HCT116 (cell line): Measurements from ENCODE around the gene PIP4P1. TPM values are rescaled to one million over a fixed set of nuclear protein-coding genes. Genes with fewer than 3 reads are reported as not detected.

Source experiments
- ATAC-seq: fragments of 200-7000 bp; cut with Tn5 transposase; 2 replicates; pipeline ENCODE4 v1.9.1; 2020; ENCODE audit warnings: mild to moderate bottlenecking, moderate library complexity
- BruUV-seq: library from RNA; stranded (reverse); fragments of 400-500 nt; replicated peaks from 2 replicates; lab custom pipeline; 2021; lab: Mats Ljungman, UMichigan
- CTCF ChIA-PET: fragments of 300-600 bp; sonication (Branson Sonifier 250); formaldehyde crosslinking; loops from one replicate; lab custom pipeline; 2021; ENCODE audit warnings: antibody characterized with exemption; lab: Charles Lee
- POLR2A ChIA-PET: fragments of 300-600, 350-600 bp; sonication (Branson Sonifier 250); formaldehyde crosslinking; loops from one replicate; lab custom pipeline; 2021; ENCODE audit warnings: antibody characterized with exemption; lab: Charles Lee
- RAD21 ChIA-PET, 2 experiments: fragments of 300-600 bp; sonication (Branson Sonifier 250); formaldehyde crosslinking; loops; one replicate each; lab custom pipeline; 2023; ENCODE audit warnings: low total read pairs in 2 of 2; ENCODE audit not compliant: uncharacterized antibody in 2 of 2, unreplicated experiment in 2 of 2, low non-redundant PET in 1 of 2; lab: Charles Lee
- DNase-seq: peaks from one replicate; pipeline ENCODE4 v3.0.0-alpha.2; 2010; ENCODE audit warnings: low read depth, low spot score
- H2AFZ ChIP-seq: fragments of 200-600 bp; shearing (Covaris generic), sonication (generic); 2 replicates; pipeline ENCODE4 v1.6.1; 2017; ENCODE audit warnings: low read depth, mixed run types, mixed read lengths, antibody characterized with exemption, low read length; ENCODE audit not compliant: poor library complexity, severe bottlenecking
- H3K27ac ChIP-seq: 2 replicates; pipeline ENCODE4 v1.5.1; 2012; ENCODE audit warnings: low read depth, low read length
- H3K27me3 ChIP-seq: fragments of 200-600 bp; sonication (generic); 2 replicates; pipeline ENCODE4 v1.6.1; 2016; ENCODE audit warnings: mixed run types, low read length, mixed read lengths; ENCODE audit not compliant: insufficient read depth
- H3K36me3 ChIP-seq, 2 experiments: fragments of 200-500 bp in 1 of 2; fragments of 200-600 bp in 1 of 2; sonication (Bioruptor generic) in 1 of 2; sonication (generic) in 1 of 2; 2 replicates each; pipeline versions ENCODE4 v1.5.1 to v1.6.1; 2014 to 2016; ENCODE audit warnings: low read length in 2 of 2, inconsistent platforms in 1 of 2, mixed read lengths in 1 of 2, mixed run types in 1 of 2; ENCODE audit not compliant: insufficient read depth in 2 of 2, control insufficient read depth in 1 of 2
- H3K4me1 ChIP-seq, 2 experiments: fragments of 200-600 bp in 1 of 2; sonication (generic) in 1 of 2; 2 replicates each; pipeline versions ENCODE4 v1.5.1 to v1.6.1; 2012 to 2017; ENCODE audit warnings: low read length in 2 of 2, inconsistent platforms in 1 of 2, mild to moderate bottlenecking in 1 of 2, mixed read lengths in 1 of 2, mixed run types in 1 of 2, moderate library complexity in 1 of 2; ENCODE audit not compliant: insufficient read depth in 2 of 2, control insufficient read depth in 1 of 2
- H3K4me2 ChIP-seq: fragments of 200-600 bp; sonication (generic); 2 replicates; pipeline ENCODE4 v1.6.1; 2017; ENCODE audit warnings: mixed run types, low read length, mixed read lengths
- H3K4me3 ChIP-seq, 2 experiments: fragments of 200-600 bp in 1 of 2; sonication (generic) in 1 of 2; replicated peaks in 1 of 2; 2 replicates each; pipeline ENCODE4 v1.5.1; 2011 to 2016; ENCODE audit warnings: low read length in 2 of 2, control low read depth in 1 of 2, low read depth in 1 of 2, mild to moderate bottlenecking in 1 of 2, mixed read lengths in 1 of 2, mixed run types in 1 of 2
- H3K79me2 ChIP-seq: fragments of 200-600 bp; sonication (generic); 2 replicates; pipeline ENCODE4 v1.6.1; 2017; ENCODE audit warnings: mild to moderate bottlenecking, mixed run types, low read length, moderate library complexity, mixed read lengths; ENCODE audit not compliant: insufficient read depth
- H3K9ac ChIP-seq: fragments of 200-600 bp; sonication (generic); 2 replicates; pipeline ENCODE4 v1.6.1; 2016; ENCODE audit warnings: low read length, mixed read lengths
- H3K9me2 ChIP-seq: fragments of 200-600 bp; sonication (generic), shearing (Covaris generic); 2 replicates; pipeline ENCODE4 v1.6.1; 2017; ENCODE audit warnings: mixed run types, mild to moderate bottlenecking, moderate library complexity; ENCODE audit not compliant: insufficient read depth
- H3K9me3 ChIP-seq, 2 experiments: fragments of 200-500 bp in 1 of 2; fragments of 200-600 bp in 1 of 2; sonication (Bioruptor generic) in 1 of 2; sonication (generic) in 1 of 2; 2 replicates each; pipeline ENCODE4 v1.6.1; 2014 to 2017; ENCODE audit warnings: low read length in 2 of 2, mixed read lengths in 2 of 2, inconsistent platforms in 1 of 2, low read depth in 1 of 2, mild to moderate bottlenecking in 1 of 2, mixed run types in 1 of 2, moderate library complexity in 1 of 2; ENCODE audit not compliant: control insufficient read depth in 1 of 2, insufficient read depth in 1 of 2
- H4K20me1 ChIP-seq: fragments of 200-600 bp; sonication (generic), shearing (Covaris generic); 2 replicates; pipeline ENCODE4 v1.6.1; 2017; ENCODE audit warnings: mixed run types, mild to moderate bottlenecking, moderate library complexity; ENCODE audit not compliant: insufficient read depth
- CBX3 ChIP-seq: IDR thresholded peaks from 2 replicates; pipeline ENCODE4 v1.6.1; 2012; ENCODE audit warnings: low read depth
- CEBPB ChIP-seq: IDR thresholded peaks from 2 replicates; pipeline ENCODE4 v1.6.1; 2012; ENCODE audit warnings: low read depth
- EZH2phosphoT487 ChIP-seq: fragments of 200-600 bp; IDR thresholded peaks from 2 replicates; pipeline ENCODE4 v1.6.1; 2018; ENCODE audit warnings: antibody characterized with exemption, borderline replicate concordance
- FOSL1 ChIP-seq: IDR thresholded peaks from 2 replicates; pipeline ENCODE4 v1.6.1; 2012; ENCODE audit warnings: low read depth
- JUND ChIP-seq: IDR thresholded peaks from 2 replicates; pipeline ENCODE4 v1.6.1; 2012
- POLR2A ChIP-seq: IDR thresholded peaks from 2 replicates; pipeline ENCODE4 v1.7.0; 2011; ENCODE audit warnings: borderline replicate concordance; ENCODE audit not compliant: insufficient read depth, insufficient read length; ENCODE audit errors: extremely low read depth
- POLR2AphosphoS5 ChIP-seq: IDR thresholded peaks from 2 replicates; pipeline ENCODE4 v1.6.1; 2011; ENCODE audit warnings: mild to moderate bottlenecking, low read depth, low read length, moderate library complexity
- SIN3A ChIP-seq: IDR thresholded peaks from 2 replicates; pipeline ENCODE4 v1.6.1; 2012; ENCODE audit warnings: low read depth
- SP1 ChIP-seq: IDR thresholded peaks from 2 replicates; pipeline ENCODE4 v1.6.1; 2012; ENCODE audit warnings: low read depth
- YY1 ChIP-seq: IDR thresholded peaks from 2 replicates; pipeline ENCODE4 v1.6.1; 2011; ENCODE audit warnings: low read length, low read depth, moderate library complexity, mild to moderate bottlenecking; ENCODE audit not compliant: insufficient replicate concordance; ENCODE audit errors: extremely low read depth
- ZFX ChIP-seq: fragments of 450-650 bp; IDR thresholded peaks from 2 replicates; pipeline ENCODE4 v1.6.1; 2017
- intact Hi-C: fragments of 100-400 bp; cut with micrococcal nuclease; formaldehyde crosslinking; loops from 2 replicates; pipeline ENCODE4 v1.10.0; 2022
- total RNA-seq: library from RNA; stranded (reverse); gene quantifications from one replicate; pipeline ENCODE4 v1.2.1, GENCODE V29; 2021; ENCODE audit not compliant: unreplicated experiment
- TF ChIP-seq, protein P1 (sequence below): IDR thresholded peaks from 2 replicates; pipeline ENCODE4 v1.6.1; 2012
- TF ChIP-seq, protein P2 (sequence below): IDR thresholded peaks from 2 replicates; pipeline ENCODE4 v1.6.1; 2011; ENCODE audit warnings: mild to moderate bottlenecking, low read length, moderate library complexity; ENCODE audit not compliant: insufficient replicate concordance; ENCODE audit errors: extremely low read depth
- TF ChIP-seq, protein P3 (sequence below): IDR thresholded peaks from 2 replicates; pipeline ENCODE4 v1.6.1; 2012

The PIP4P1 gene
- total RNA-seq, 1 experiment from 2014 or later = 35.4 TPM

DNA sequence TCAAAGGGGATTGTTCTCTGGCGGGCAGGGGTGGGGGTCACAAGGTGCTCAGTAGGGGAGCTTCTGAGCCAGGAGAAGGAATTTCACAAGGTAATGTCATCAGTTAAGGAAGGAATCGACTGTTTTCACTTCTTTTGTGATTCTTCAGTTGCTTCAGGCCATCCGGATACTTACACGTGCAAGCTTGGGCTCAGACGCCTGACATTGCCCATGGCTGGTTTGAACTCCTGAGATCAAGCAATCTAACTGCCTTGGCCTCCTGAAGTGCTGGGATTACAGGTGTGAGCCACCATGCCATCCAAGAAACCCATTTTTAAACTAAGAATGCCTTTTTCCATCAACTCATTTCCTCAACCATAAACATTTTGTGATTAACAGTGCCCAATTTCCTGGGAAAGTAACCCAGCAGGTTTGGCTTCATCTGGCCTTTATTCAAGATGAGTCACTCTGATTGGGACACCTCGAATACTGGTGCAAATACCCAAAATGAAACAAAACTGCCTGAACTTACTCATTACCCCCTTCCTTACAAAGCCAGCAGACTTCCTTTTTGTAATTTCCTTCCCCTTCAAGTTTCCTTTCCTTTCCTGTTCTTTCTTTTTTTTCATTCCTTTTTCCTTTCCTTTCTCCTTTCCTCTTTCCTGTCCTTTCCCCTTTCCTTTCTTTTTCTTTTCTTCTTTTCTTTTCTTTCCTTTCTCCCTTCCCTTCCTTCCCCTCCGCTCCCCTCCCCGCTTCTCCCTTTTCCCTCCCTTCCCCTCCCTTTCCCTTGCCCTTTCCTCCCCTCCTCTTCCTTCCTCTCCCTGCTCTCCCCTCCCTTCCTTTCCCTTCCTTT is 33.9 kb upstream of the PIP4P1 start:
- ATAC-seq (0 out of 2 replicates have a peak, but pooled peaks have one; percentile 26), DNase-seq (peak; percentile 22)
- no TSS peak for BruUV-seq
- Histone ChIP-seq H3K27me3 (no peaks in the 10 kb centered on the region), H3K36me3 (no peaks in the 10 kb centered on the region), H3K4me3 (no peak overlapping the region), H3K9me3 (no peaks in the 10 kb centered on the region), H3K9ac (no peak overlapping the region), H3K79me2 (no peaks in the 10 kb centered on the region), H3K27ac (peak overlapping the region; percentile 59), H3K9me2 (no peaks in the 10 kb centered on the region), H2AFZ (no peak overlapping the region), H3K4me2 (peak overlapping the region; percentile 46), H3K4me1 (peaks cover 21 to 54% of the 10 kb centered on the region in 2 experiments), H4K20me1 (no peaks in the 10 kb centered on the region)
- TF ChIP-seq CEBPB (peak; percentile 73), ZFX (no peak), CBX3 (peak; percentile 66; the same call in 1 of the 2 replicates), FOSL1 (peak; percentile 58; the same call in 1 of the 2 replicates), JUND (peak; percentile 70; the same call in 1 of the 2 replicates), POLR2AphosphoS5 (no peak), SP1 (peak; percentile 62; the same call in 1 of the 2 replicates)
- ChIA-PET POLR2A (interaction anchor here (0.7 kb wide), 1 partner anchor 152 kb away, joined by 4 read pairs; the partner anchor contains the start of gene PARP2), RAD21 (no interaction called here), CTCF (no interaction called here)
- intact Hi-C loops = no loop called here

DNA sequence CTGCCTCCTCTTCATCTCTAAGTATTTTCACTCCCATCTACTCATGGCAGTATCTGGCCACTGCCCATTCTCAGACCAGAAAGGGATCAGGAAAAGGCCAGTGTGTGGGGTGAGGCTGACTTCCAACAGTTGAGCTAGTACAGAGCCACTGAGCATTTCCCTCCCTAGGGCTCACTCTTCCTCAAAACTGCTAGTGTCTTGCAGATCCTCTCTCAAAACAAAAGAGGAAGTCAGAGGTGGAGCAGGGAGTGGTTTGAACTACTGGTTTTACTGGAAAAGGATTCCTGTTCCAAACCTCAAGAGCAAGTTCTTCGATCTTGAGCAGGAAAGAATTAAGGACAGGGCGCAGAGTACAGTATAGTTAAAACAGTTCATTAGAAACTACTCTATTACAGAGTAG is 32.4 kb upstream of the PIP4P1 start:
- ATAC-seq = no peak
- Histone ChIP-seq H2AFZ (no peak overlapping the region), H3K27me3 (no peaks in the 10 kb centered on the region)
- no peak for TF ChIP-seq YY1
- TF ChIP-seq EZH2phosphoT487 = no peak
- no peak for TF ChIP-seq SIN3A
- TF ChIP-seq, protein P1, sequence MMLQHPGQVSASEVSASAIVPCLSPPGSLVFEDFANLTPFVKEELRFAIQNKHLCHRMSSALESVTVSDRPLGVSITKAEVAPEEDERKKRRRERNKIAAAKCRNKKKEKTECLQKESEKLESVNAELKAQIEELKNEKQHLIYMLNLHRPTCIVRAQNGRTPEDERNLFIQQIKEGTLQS = no peak
- no peak for TF ChIP-seq ZFX
- TF ChIP-seq POLR2A = no peak
- TF ChIP-seq, protein P2, sequence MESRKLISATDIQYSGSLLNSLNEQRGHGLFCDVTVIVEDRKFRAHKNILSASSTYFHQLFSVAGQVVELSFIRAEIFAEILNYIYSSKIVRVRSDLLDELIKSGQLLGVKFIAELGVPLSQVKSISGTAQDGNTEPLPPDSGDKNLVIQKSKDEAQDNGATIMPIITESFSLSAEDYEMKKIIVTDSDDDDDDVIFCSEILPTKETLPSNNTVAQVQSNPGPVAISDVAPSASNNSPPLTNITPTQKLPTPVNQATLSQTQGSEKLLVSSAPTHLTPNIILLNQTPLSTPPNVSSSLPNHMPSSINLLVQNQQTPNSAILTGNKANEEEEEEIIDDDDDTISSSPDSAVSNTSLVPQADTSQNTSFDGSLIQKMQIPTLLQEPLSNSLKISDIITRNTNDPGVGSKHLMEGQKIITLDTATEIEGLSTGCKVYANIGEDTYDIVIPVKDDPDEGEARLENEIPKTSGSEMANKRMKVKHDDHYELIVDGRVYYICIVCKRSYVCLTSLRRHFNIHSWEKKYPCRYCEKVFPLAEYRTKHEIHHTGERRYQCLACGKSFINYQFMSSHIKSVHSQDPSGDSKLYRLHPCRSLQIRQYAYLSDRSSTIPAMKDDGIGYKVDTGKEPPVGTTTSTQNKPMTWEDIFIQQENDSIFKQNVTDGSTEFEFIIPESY = no peak
- TF ChIP-seq, protein P3, sequence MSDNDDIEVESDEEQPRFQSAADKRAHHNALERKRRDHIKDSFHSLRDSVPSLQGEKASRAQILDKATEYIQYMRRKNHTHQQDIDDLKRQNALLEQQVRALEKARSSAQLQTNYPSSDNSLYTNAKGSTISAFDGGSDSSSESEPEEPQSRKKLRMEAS = no peak
- no peak for TF ChIP-seq FOSL1

More for the DNA sequence above, 32.4 kb upstream of the PIP4P1 start:
- BruUV-seq = no TSS peak
- Histone ChIP-seq H3K36me3 (no peaks in the 10 kb centered on the region), H3K4me2 (no peak overlapping the region), H3K79me2 (no peaks in the 10 kb centered on the region), H4K20me1 (no peaks in the 10 kb centered on the region), H3K4me1 (peaks cover 18 to 53% of the 10 kb centered on the region in 2 experiments), H3K27ac (no peak overlapping the region), H3K9me3 (no peaks in the 10 kb centered on the region), H3K4me3 (no peak overlapping the region), H3K9ac (no peak overlapping the region), H3K9me2 (no peaks in the 10 kb centered on the region)
- ChIA-PET POLR2A (no interaction called here), CTCF (interaction anchor here (1.3 kb wide), 1 partner anchor 119 kb away, joined by 3 read pairs; no protein-coding TSS in a partner anchor), RAD21 (no interaction called here)
- intact Hi-C loops = no loop called here
- no peak for DNase-seq
